Keratinocyte (primary cell): ENCODE results near the gene GRAMD1A. TPM values are rescaled to one million over a fixed set of nuclear protein-coding genes. Genes with fewer than 3 reads are reported as not detected.

Experiments
- DNase-seq: peaks from one replicate; pipeline ENCODE4 v3.0.0-alpha.2; 2011; ENCODE audit warnings: low read depth, missing footprints, low spot score
- FAIRE-seq: peaks from 2 replicates; lab custom pipeline; 2011; peaks lifted over from hg19 to GRCh38; lab: Jason Lieb, UNC
- H2AFZ ChIP-seq: 2 replicates; pipeline ENCODE4 v1.6.0; 2012; ENCODE audit warnings: low read length, control low read depth, inconsistent platforms; ENCODE audit not compliant: control insufficient read depth
- H3K27ac ChIP-seq: 2 replicates; pipeline ENCODE4 v1.5.1; 2011; ENCODE audit warnings: low read length; ENCODE audit not compliant: control insufficient read depth, insufficient read depth
- H3K27me3 ChIP-seq: 3 replicates; pipeline ENCODE4 v1.6.0; 2011; ENCODE audit warnings: low read length; ENCODE audit not compliant: control insufficient read depth, insufficient read depth; ENCODE audit errors: extremely low read depth
- H3K36me3 ChIP-seq, 2 experiments: 2 replicates in 1 of 2; 3 replicates in 1 of 2; pipeline ENCODE4 v1.5.1; 2011; ENCODE audit warnings: low read length in 2 of 2, mild to moderate bottlenecking in 1 of 2; ENCODE audit not compliant: control insufficient read depth in 2 of 2, insufficient read depth in 2 of 2; ENCODE audit errors: extremely low read depth in 1 of 2
- H3K4me1 ChIP-seq: 3 replicates; pipeline ENCODE4 v1.5.1; 2011; ENCODE audit warnings: low read length; ENCODE audit not compliant: control insufficient read depth, insufficient read depth; ENCODE audit errors: extremely low read depth
- H3K4me2 ChIP-seq: 3 replicates; pipeline ENCODE4 v1.6.0; 2011; ENCODE audit warnings: low read depth, low read length; ENCODE audit not compliant: control insufficient read depth, insufficient read depth; ENCODE audit errors: extremely low read depth
- H3K4me3 ChIP-seq, 3 experiments: fragments of 200-600 bp in 1 of 3; sonication (generic) in 1 of 3; 2 replicates in 2 of 3; 3 replicates in 1 of 3; pipeline ENCODE4 v1.5.1; 2011 to 2016; ENCODE audit warnings: low read length in 3 of 3, mild to moderate bottlenecking in 3 of 3, control low read depth in 2 of 3, inconsistent platforms in 1 of 3, low read depth in 1 of 3, mixed read lengths in 1 of 3, mixed run types in 1 of 3, moderate library complexity in 1 of 3; ENCODE audit not compliant: control insufficient read depth in 2 of 3, insufficient read depth in 2 of 3; ENCODE audit errors: extremely low read depth in 1 of 3
- H3K79me2 ChIP-seq: 2 replicates; pipeline ENCODE4 v1.6.0; 2012; ENCODE audit warnings: low read length; ENCODE audit not compliant: control insufficient read depth, insufficient read depth
- H3K9ac ChIP-seq: 3 replicates; pipeline ENCODE4 v1.6.0; 2011; ENCODE audit warnings: low read length; ENCODE audit not compliant: control insufficient read depth, insufficient read depth; ENCODE audit errors: extremely low read depth
- H3K9me1 ChIP-seq: 3 replicates; pipeline ENCODE4 v1.6.0; 2011; ENCODE audit warnings: low read length; ENCODE audit not compliant: control insufficient read depth, insufficient read depth; ENCODE audit errors: extremely low read depth
- H3K9me3 ChIP-seq: 2 replicates; pipeline ENCODE4 v1.5.1; 2012; ENCODE audit warnings: low read depth, low read length; ENCODE audit not compliant: control insufficient read depth
- H4K20me1 ChIP-seq: 3 replicates; pipeline ENCODE4 v1.6.0; 2011; ENCODE audit warnings: low read length; ENCODE audit not compliant: control insufficient read depth, insufficient read depth; ENCODE audit errors: extremely low read depth
- CTCF ChIP-seq, 3 experiments: IDR thresholded peaks in 1 of 3; conservative IDR thresholded peaks in 1 of 3; optimal IDR thresholded peaks in 1 of 3; 2 replicates in 2 of 3; 3 replicates in 1 of 3; pipeline versions ENCODE3 to v1.5.1; 2011; ENCODE audit warnings: low read length in 3 of 3, mild to moderate bottlenecking in 3 of 3, moderate library complexity in 2 of 3, control low read depth in 1 of 3, inconsistent platforms in 1 of 3; ENCODE audit not compliant: insufficient read depth in 2 of 3; ENCODE audit errors: extremely low read depth in 1 of 3
- EZH2 ChIP-seq: IDR thresholded peaks from one replicate; pipeline ENCODE4 v1.6.1; 2012; ENCODE audit warnings: inconsistent platforms, mild to moderate bottlenecking, low read length, moderate library complexity
- dilution Hi-C: fragments of 300-500 bp; cut with MboI; formaldehyde crosslinking; loops from one replicate; pipeline ENCODE4 v1.7.0; 2020; ENCODE audit warnings: low sequenced_read_pairs; ENCODE audit not compliant: extremely low pct_ligation_motif_present
- polyA plus RNA-seq, 5 experiments: library from polyadenylated mRNA; depleted of rRNA in 3 of 5; stranded (reverse) in 3 of 5; stranded (forward) in 1 of 5; unstranded in 1 of 5; fragments of >200 nt; gene quantifications; 1 replicate in 1 of 5; 2 replicates in 3 of 5; 3 replicates in 1 of 5; pipeline versions ENCODE4 v1.2.1 to v1.2.3, GENCODE V29; 2011 to 2012; ENCODE audit warnings: missing spikeins in 2 of 5, low read depth in 1 of 5, low replicate concordance in 1 of 5

Gene GRAMD1A
- polyA plus RNA-seq, 1 donor (not counting 4 experiments of a cell fraction or from before 2014, with no cell fraction given), result 24.6 TPM

- no peaks in the 10 kb centered on the region for H3K9me1 ChIP-seq
Measured at GRCh38 chr19:34989298-34989697, 10.8 kb upstream of the GRAMD1A start.

GRCh38 chr19:34990578-34991192 lies 9.4 kb upstream of the GRAMD1A start:
- no peak for FAIRE-seq

More at GRCh38 chr19:34989298-34989697, 10.8 kb upstream of the GRAMD1A start:
- no peak for TF ChIP-seq CTCF (optimal IDR thresholded peaks at IDR 0.05 in 1 of 3, IDR thresholded peaks at IDR 0.05 in 1 of 3, conservative IDR thresholded peaks at IDR 0.05 in 1 of 3; ENCODE audit: extremely low read depth in 1 of 3, insufficient read depth in 2 of 3, low read length in 3 of 3)
- TF ChIP-seq EZH2, result no peak
- no peak overlapping the region for H2AFZ ChIP-seq
- no peak for DNase-seq
- FAIRE-seq, result no peak
- H3K79me2 ChIP-seq, result no peaks in the 10 kb centered on the region
- H4K20me1 ChIP-seq, result no peaks in the 10 kb centered on the region
- no peak overlapping the region for H3K27ac ChIP-seq
- H3K4me3 ChIP-seq, result no peak overlapping the region
- no peaks in the 10 kb centered on the region for H3K4me1 ChIP-seq
- H3K4me2 ChIP-seq, result no peak overlapping the region
- no peaks in the 10 kb centered on the region for H3K9me3 ChIP-seq
- dilution Hi-C loops, result no loop called here
- peaks cover 7% of the 10 kb centered on the region for H3K27me3 ChIP-seq
- no peak overlapping the region for H3K9ac ChIP-seq
- no peaks in the 10 kb centered on the region for H3K36me3 ChIP-seq

More at GRCh38 chr19:34990578-34991192, 9.4 kb upstream of the GRAMD1A start:
- TF ChIP-seq CTCF (optimal IDR thresholded peaks at IDR 0.05 in 1 of 3, IDR thresholded peaks at IDR 0.05 in 1 of 3, conservative IDR thresholded peaks at IDR 0.05 in 1 of 3; ENCODE audit: extremely low read depth in 1 of 3, insufficient read depth in 2 of 3, low read length in 3 of 3) (no peak), EZH2 (no peak)
- Histone ChIP-seq H2AFZ (no peak overlapping the region), H3K4me1 (no peaks in the 10 kb centered on the region), H3K4me2 (no peak overlapping the region), H3K36me3 (no peaks in the 10 kb centered on the region), H3K9ac (no peak overlapping the region), H3K9me1 (no peaks in the 10 kb centered on the region), H3K79me2 (no peaks in the 10 kb centered on the region), H3K27ac (no peak overlapping the region), H3K4me3 (no peak overlapping the region), H3K9me3 (no peaks in the 10 kb centered on the region), H4K20me1 (no peaks in the 10 kb centered on the region), H3K27me3 (peaks cover 7% of the 10 kb centered on the region)
- dilution Hi-C loops, result no loop called here
- no peak for DNase-seq
